ENCODE data around the gene ZNF329.

The ZNF329 gene

DNA sequence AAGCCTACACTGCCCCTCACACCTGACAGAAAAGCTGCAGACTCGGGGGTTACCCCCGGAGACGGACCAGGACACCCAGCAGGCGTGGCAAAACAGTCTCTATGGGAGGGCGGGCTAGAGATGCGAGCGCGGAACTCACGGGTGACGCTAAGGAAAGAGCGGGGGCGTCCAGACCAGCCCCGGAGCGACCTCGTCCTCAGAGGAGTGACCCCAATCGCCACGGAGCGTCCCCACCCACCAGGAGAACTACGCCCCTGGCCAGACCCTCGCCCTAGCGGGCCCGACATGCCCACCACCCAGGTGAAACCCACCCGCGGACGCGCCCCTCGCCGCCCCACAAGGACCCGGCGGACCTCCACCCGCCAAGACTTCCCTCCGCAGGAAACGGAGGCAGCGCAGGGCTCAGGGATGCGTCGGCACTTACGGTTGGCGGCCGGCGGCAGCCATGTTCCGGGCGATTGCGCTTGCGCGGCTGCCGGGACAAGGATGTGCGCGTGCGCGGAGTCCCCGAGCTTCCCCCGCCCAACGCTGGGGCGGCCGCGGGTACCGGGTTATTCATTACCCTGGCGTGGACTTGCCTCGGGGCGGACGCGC, at the start of gene ZNF329:
TSS of gene ZNF329 (minus strand) at position 462 of the 594 bp plus-strand sequence. CDS start 21,286 bp downstream, outside the sequence.
- in situ Hi-C loops (cut with HindIII; ENCODE audit: low pct_ligation_motif_present, low sequenced_read_pairs): no loop called here
- peak; percentile 76 for DNase-seq
- TF ChIP-seq CTCF (IDR thresholded peaks at IDR 0.05; ENCODE audit: low read depth, low read length, missing control alignments): no peak
- Histone ChIP-seq H3K36me3 (replicated peaks) (no peaks in the 10 kb centered on the region), H3K4me3 (ENCODE audit: low read depth, low read length) (peak within 1 kb of the TSS; percentile 95), H3K27ac (peak within 1 kb of the TSS; percentile 85), H3K27me3 (replicated peaks) (no peaks in the 10 kb centered on the region)

DNA sequence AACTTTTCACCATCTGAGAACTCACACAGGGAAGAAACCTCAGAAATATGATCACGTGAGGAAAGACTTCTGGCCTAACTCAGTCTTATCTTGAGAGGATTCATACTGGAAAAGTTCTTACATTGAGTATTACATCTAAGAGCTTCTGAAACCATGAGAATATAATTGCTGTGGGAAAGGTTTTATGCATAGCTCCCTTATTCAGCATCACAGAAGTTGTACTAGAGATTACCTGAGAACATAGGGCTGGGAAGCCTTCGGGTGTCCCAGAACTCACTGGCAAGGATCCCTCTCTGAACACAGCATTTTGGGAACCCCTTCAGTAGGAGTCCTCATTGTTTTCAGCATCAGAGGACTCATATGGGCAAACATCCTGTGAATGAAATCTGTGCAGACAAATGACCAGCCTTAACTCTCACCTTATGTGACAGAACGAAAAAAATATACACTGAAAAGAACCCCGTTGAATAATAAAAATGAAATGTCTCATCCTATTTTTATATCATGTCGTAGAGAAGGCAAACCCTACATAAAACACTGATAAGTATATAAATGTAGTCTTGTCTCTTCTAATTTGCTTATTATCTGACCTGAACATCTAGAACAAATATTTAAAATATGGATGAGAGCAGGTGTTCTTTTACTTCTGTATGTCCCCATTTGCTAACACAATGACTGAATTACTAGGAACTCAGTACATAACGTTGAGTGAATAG, 46.5 kb upstream of the ZNF329 start:
- Histone ChIP-seq H3K27ac (no peak overlapping the region), H3K27me3 (replicated peaks) (no peaks in the 10 kb centered on the region), H3K4me3 (ENCODE audit: low read depth, low read length) (no peak overlapping the region), H3K36me3 (replicated peaks) (peaks cover 71% of the 10 kb centered on the region)
- no peak for DNase-seq
- in situ Hi-C loops (cut with HindIII; ENCODE audit: low pct_ligation_motif_present, low sequenced_read_pairs): no loop called here
- no peak for TF ChIP-seq CTCF (IDR thresholded peaks at IDR 0.05; ENCODE audit: low read depth, low read length, missing control alignments)

- no peak for DNase-seq
Observed at GRCh38 chr19:58183817-58184215, 33.2 kb upstream of the ZNF329 start.

GRCh38 chr19:58182989-58183816, 32.6 kb upstream of the ZNF329 start, which contains the start of gene ZNF274:
Gene ZNF274, plus strand, starts transcription at chr19:58183061. Its CDS starts 905 bp downstream, at chr19:58183966.
- peak; percentile 89 for DNase-seq
- peak within 1 kb of the TSS; percentile 81 for H3K4me3 ChIP-seq (ENCODE audit: low read depth, low read length)
- peaks cover 28% of the 10 kb centered on the region for H3K36me3 ChIP-seq (replicated peaks)
- H3K27me3 ChIP-seq (replicated peaks): no peaks in the 10 kb centered on the region
- in situ Hi-C loops (cut with HindIII; ENCODE audit: low pct_ligation_motif_present, low sequenced_read_pairs): no loop called here
- TF ChIP-seq CTCF (IDR thresholded peaks at IDR 0.05; ENCODE audit: low read depth, low read length, missing control alignments): no peak
- H3K27ac ChIP-seq: peak within 1 kb of the TSS; percentile 99

More at GRCh38 chr19:58183817-58184215, 33.2 kb upstream of the ZNF329 start:
- Histone ChIP-seq H3K4me3 (ENCODE audit: low read depth, low read length) (peak overlapping the region; percentile 81), H3K27ac (peak overlapping the region; percentile 99), H3K27me3 (replicated peaks) (no peaks in the 10 kb centered on the region), H3K36me3 (replicated peaks) (peaks cover 28% of the 10 kb centered on the region)
- TF ChIP-seq CTCF (IDR thresholded peaks at IDR 0.05; ENCODE audit: low read depth, low read length, missing control alignments): no peak
- in situ Hi-C loops (cut with HindIII; ENCODE audit: low pct_ligation_motif_present, low sequenced_read_pairs): no loop called here

DNA sequence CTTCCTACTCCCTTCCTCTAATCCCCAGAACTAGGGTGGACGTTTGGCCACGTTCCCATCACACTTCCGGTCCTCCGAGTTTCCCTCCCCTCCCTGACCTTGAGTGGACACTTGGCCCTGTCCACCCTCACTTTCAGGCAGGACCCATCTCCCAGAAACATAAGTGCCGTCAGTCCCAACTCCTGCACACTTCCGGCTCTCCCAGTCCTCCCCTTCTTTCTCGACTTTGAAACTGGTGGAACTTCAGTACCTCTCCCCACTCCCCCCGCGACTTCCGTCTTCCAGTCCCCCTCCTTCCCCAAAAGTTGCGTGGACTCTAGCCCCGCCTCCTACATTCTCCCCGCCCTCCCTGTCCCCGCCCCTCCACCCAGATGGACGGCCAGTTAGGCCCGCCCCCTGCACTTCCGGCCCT, 32.0 kb upstream of the ZNF329 start:
- in situ Hi-C loops (cut with HindIII; ENCODE audit: low pct_ligation_motif_present, low sequenced_read_pairs): no loop called here
- no peaks in the 10 kb centered on the region for H3K27me3 ChIP-seq (replicated peaks)

More for the DNA sequence above, 32.0 kb upstream of the ZNF329 start:
- TF ChIP-seq CTCF (IDR thresholded peaks at IDR 0.05; ENCODE audit: low read depth, low read length, missing control alignments): no peak
- DNase-seq: peak; percentile 93
- H3K27ac ChIP-seq: peak overlapping the region; percentile 99
- H3K4me3 ChIP-seq (ENCODE audit: low read depth, low read length): peak overlapping the region; percentile 81
- H3K36me3 ChIP-seq (replicated peaks): peaks cover 24% of the 10 kb centered on the region
